Measurements from ENCODE around the gene MEIS2.

The MEIS2 gene

GRCh38 chr15:36874930-36875329 lies 225.4 kb downstream of the MEIS2 start:
- Histone ChIP-seq H4K20me1 (ENCODE audit: insufficient read depth, low read length) (no peaks in the 10 kb centered on the region), H3F3A (ENCODE audit: insufficient read depth, low read length) (no peaks in the 10 kb centered on the region)

GRCh38 chr15:36867436-36867835 lies 232.9 kb downstream of the MEIS2 start:
- H3K9me3 ChIP-seq (ENCODE audit: low read length): no peaks in the 10 kb centered on the region
- no peaks in the 10 kb centered on the region for H3K36me3 ChIP-seq (ENCODE audit: insufficient read depth, low read length)
- H3K9ac ChIP-seq (ENCODE audit: low read length): no peak overlapping the region
- no peaks in the 10 kb centered on the region for H3K79me2 ChIP-seq (ENCODE audit: insufficient read depth, low read length)
- H3K27me3 ChIP-seq (ENCODE audit: insufficient read depth, low read length): no peaks in the 10 kb centered on the region
- H4K20me1 ChIP-seq (ENCODE audit: insufficient read depth, low read length): no peaks in the 10 kb centered on the region
- no peak overlapping the region for H2AFZ ChIP-seq (ENCODE audit: low read length)
- H3K4me3 ChIP-seq (ENCODE audit: low read depth, low read length, poor library complexity, severe bottlenecking): no peak overlapping the region
- H3F3A ChIP-seq (ENCODE audit: insufficient read depth, low read length): no peaks in the 10 kb centered on the region
- no peak overlapping the region for H3K27ac ChIP-seq (ENCODE audit: low read depth, low read length, poor library complexity, severe bottlenecking)
- no peak for TF ChIP-seq EZH2 (IDR thresholded peaks at IDR 0.05; ENCODE audit: borderline replicate concordance, low read length)
- TF ChIP-seq, protein P1, sequence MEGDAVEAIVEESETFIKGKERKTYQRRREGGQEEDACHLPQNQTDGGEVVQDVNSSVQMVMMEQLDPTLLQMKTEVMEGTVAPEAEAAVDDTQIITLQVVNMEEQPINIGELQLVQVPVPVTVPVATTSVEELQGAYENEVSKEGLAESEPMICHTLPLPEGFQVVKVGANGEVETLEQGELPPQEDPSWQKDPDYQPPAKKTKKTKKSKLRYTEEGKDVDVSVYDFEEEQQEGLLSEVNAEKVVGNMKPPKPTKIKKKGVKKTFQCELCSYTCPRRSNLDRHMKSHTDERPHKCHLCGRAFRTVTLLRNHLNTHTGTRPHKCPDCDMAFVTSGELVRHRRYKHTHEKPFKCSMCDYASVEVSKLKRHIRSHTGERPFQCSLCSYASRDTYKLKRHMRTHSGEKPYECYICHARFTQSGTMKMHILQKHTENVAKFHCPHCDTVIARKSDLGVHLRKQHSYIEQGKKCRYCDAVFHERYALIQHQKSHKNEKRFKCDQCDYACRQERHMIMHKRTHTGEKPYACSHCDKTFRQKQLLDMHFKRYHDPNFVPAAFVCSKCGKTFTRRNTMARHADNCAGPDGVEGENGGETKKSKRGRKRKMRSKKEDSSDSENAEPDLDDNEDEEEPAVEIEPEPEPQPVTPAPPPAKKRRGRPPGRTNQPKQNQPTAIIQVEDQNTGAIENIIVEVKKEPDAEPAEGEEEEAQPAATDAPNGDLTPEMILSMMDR (IDR thresholded peaks at IDR 0.05; ENCODE audit: low read length): no peak
- no peaks in the 10 kb centered on the region for H3K9me2 ChIP-seq (ENCODE audit: low read depth, low read length)
- H3K4me2 ChIP-seq (ENCODE audit: low read length): no peak overlapping the region
- H3K4me1 ChIP-seq (ENCODE audit: insufficient read depth, low read length, severe bottlenecking): no peaks in the 10 kb centered on the region

More at GRCh38 chr15:36874930-36875329, 225.4 kb downstream of the MEIS2 start:
- Histone ChIP-seq H3K9me3 (ENCODE audit: low read length) (no peaks in the 10 kb centered on the region), H3K4me2 (ENCODE audit: low read length) (no peak overlapping the region), H3K27ac (ENCODE audit: low read depth, low read length, poor library complexity, severe bottlenecking) (no peak overlapping the region), H3K4me1 (ENCODE audit: insufficient read depth, low read length, severe bottlenecking) (peaks cover 8% of the 10 kb centered on the region), H3K9me2 (ENCODE audit: low read depth, low read length) (no peaks in the 10 kb centered on the region), H3K79me2 (ENCODE audit: insufficient read depth, low read length) (no peaks in the 10 kb centered on the region), H3K9ac (ENCODE audit: low read length) (no peak overlapping the region), H3K36me3 (ENCODE audit: insufficient read depth, low read length) (no peaks in the 10 kb centered on the region), H2AFZ (ENCODE audit: low read length) (no peak overlapping the region), H3K27me3 (ENCODE audit: insufficient read depth, low read length) (no peaks in the 10 kb centered on the region), H3K4me3 (ENCODE audit: low read depth, low read length, poor library complexity, severe bottlenecking) (no peak overlapping the region)
- TF ChIP-seq, protein P1 (IDR thresholded peaks at IDR 0.05; ENCODE audit: low read length): no peak
- TF ChIP-seq EZH2 (IDR thresholded peaks at IDR 0.05; ENCODE audit: borderline replicate concordance, low read length): no peak

DNA sequence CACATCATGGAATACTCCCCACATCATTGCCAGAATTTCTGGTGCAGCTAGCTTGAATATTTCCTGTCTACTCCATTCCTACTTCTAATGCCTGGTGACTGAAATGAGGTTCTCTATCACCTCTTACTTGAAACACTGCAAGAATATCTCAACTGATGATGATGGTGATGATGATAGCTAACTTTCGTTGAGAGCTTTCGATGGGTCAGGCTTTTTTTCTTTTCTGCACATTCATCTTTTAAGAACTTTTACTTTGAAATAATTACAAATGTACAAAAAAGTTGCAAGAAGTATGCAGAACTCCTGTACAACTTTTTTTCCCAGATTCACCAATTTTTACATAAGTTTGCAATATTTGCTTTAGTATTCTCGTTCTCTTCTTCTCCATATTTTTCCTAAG lies 233.5 kb downstream of the MEIS2 start:
- H3F3A ChIP-seq (ENCODE audit: insufficient read depth, low read length): no peaks in the 10 kb centered on the region
- no peaks in the 10 kb centered on the region for H3K79me2 ChIP-seq (ENCODE audit: insufficient read depth, low read length)
- no peak overlapping the region for H3K27ac ChIP-seq (ENCODE audit: low read depth, low read length, poor library complexity, severe bottlenecking)
- no peaks in the 10 kb centered on the region for H4K20me1 ChIP-seq (ENCODE audit: insufficient read depth, low read length)
- H3K4me2 ChIP-seq (ENCODE audit: low read length): no peak overlapping the region
- H3K9me3 ChIP-seq (ENCODE audit: low read length): no peaks in the 10 kb centered on the region
- H3K9me2 ChIP-seq (ENCODE audit: low read depth, low read length): no peaks in the 10 kb centered on the region
- H3K9ac ChIP-seq (ENCODE audit: low read length): no peak overlapping the region
- no peaks in the 10 kb centered on the region for H3K36me3 ChIP-seq (ENCODE audit: insufficient read depth, low read length)
- no peak for TF ChIP-seq EZH2 (IDR thresholded peaks at IDR 0.05; ENCODE audit: borderline replicate concordance, low read length)
- TF ChIP-seq, protein P1 (IDR thresholded peaks at IDR 0.05; ENCODE audit: low read length): no peak
- no peak overlapping the region for H3K4me3 ChIP-seq (ENCODE audit: low read depth, low read length, poor library complexity, severe bottlenecking)
- H3K4me1 ChIP-seq (ENCODE audit: insufficient read depth, low read length, severe bottlenecking): no peaks in the 10 kb centered on the region
- no peaks in the 10 kb centered on the region for H3K27me3 ChIP-seq (ENCODE audit: insufficient read depth, low read length)
- no peak overlapping the region for H2AFZ ChIP-seq (ENCODE audit: low read length)

Measured in OCI-LY1 (cell line).